WTC11 (cell line): ENCODE data around the gene CLASP2.
"Not testable (repeated sequence)": the region's sequence is repeated elsewhere in the genome, so short reads cannot be mapped to it uniquely, and the experiment has no call there.

Experiments
- PRRX2 ChIP-seq: fragments of 250-450 bp; sonication (Bioruptor Pico); IDR thresholded peaks from 2 replicates; pipeline ENCODE4 v1.8.0; 2021; ENCODE audit warnings: mild to moderate bottlenecking
- SMAD3 ChIP-seq: sonication (generic); formaldehyde crosslinking; IDR thresholded peaks from 2 replicates; pipeline ENCODE4 v1.8.0; 2022; ENCODE audit warnings: missing genetic modification reagents, mild to moderate bottlenecking, borderline replicate concordance
- TF ChIP-seq, protein P1 (sequence below): fragments of 200-600 bp; IDR thresholded peaks from 2 replicates; pipeline ENCODE4 v1.8.0; 2022; ENCODE audit warnings: antibody characterized with exemption

DNA sequence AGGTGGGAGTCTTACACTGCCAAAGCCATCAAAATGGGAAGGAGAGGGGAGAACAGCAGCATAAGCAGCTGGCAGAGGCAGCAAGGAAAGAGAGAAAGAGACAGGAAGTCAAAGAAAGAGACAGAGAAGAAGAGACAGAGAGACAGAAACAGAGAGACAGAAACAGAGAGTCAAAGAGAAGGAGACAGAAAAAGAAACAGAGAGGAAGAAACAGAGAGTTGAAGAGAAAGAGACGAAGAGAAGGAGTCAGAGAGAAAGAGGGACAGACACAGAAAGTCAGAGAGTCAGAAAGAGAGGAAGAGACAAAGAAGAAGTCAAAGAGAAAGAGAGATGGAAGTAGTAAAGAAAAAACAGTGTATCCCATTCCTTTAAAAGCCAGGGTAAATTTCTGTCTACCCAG lies 266.1 kb downstream of the CLASP2 start:
- not testable (repeated sequence) for TF ChIP-seq SMAD3 (CRISPR knock-in tag); PRRX2
- TF ChIP-seq, protein P1, sequence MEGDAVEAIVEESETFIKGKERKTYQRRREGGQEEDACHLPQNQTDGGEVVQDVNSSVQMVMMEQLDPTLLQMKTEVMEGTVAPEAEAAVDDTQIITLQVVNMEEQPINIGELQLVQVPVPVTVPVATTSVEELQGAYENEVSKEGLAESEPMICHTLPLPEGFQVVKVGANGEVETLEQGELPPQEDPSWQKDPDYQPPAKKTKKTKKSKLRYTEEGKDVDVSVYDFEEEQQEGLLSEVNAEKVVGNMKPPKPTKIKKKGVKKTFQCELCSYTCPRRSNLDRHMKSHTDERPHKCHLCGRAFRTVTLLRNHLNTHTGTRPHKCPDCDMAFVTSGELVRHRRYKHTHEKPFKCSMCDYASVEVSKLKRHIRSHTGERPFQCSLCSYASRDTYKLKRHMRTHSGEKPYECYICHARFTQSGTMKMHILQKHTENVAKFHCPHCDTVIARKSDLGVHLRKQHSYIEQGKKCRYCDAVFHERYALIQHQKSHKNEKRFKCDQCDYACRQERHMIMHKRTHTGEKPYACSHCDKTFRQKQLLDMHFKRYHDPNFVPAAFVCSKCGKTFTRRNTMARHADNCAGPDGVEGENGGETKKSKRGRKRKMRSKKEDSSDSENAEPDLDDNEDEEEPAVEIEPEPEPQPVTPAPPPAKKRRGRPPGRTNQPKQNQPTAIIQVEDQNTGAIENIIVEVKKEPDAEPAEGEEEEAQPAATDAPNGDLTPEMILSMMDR: not testable (repeated sequence)
